Measurements from ENCODE around the gene QSOX1.

Gene QSOX1

GRCh38 chr1:180236698-180237509 is 82.2 kb downstream of the QSOX1 start:
- no peak for DNase-seq

DNA sequence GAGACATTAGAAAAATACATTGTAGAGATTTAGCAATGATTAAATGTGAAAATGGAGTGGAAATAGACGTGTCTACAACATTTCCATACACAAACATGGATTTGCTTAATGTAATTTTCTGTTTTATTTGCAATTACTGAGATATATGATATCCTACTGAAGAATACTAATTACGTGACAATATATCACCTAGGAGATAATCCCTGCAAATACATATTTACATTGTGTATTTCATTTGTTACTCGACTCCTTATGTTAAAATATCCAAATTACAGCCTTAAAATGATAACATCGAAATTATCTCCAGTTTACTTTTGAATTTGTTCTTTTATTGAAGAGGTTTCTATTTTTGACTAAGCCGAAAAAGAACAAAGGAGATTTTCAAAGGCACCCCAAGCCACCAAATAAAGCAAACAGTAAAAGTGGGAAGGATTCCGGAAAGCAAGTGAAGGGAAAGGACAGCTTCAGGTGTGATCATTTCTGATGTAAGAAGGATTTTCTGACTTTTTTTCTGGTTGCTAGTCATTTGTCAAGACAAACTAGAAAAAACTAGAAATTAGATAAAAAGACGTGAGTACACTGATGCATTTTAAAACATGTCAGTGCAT is 83.3 kb downstream of the QSOX1 start:
- no peak for DNase-seq

- DNase-seq: no peak
Measured at GRCh38 chr1:180238675-180239074, 84.0 kb downstream of the QSOX1 start.

GRCh38 chr1:180239145-180240096 is 84.8 kb downstream of the QSOX1 start:
- no peak for DNase-seq

DNA sequence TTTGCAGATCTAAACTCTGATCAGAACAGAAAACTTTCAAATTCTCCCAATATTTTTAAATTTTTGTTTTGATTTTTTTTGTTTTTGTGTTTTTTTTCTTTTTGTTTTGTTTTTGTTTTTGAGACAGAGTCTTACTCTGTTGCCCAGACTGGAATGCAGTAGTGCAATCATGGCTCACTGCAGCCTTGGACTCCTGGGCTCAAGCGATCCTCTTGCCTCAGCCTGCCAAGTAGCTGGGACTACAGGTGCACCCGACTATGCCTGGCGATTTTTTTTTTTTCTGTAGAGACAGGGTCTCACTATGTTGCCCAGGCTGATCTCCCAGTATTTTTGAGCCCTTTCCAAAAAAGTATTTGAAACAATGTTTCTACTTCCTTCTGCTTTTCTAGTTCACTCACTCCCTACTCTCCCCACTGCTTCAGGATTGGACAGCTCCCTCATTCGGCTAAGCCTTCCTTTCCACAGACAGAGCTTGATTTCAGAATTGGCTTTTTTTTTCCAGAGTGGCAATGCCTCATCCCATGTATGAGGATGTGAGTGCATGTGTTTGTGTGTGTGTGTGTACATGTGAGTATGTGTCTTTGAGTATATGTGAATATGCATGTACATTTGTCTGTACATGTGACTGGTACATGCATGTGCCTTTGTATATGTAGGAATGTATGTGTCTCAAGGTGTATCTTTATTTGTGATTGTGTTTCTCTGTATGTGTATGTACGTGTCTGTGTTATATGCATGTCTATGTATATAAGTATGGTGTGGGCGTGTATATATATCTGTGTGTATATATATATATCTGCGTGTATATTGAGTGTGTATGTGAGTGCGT is 87.3 kb downstream of the QSOX1 start:
- no peak for DNase-seq

DNA sequence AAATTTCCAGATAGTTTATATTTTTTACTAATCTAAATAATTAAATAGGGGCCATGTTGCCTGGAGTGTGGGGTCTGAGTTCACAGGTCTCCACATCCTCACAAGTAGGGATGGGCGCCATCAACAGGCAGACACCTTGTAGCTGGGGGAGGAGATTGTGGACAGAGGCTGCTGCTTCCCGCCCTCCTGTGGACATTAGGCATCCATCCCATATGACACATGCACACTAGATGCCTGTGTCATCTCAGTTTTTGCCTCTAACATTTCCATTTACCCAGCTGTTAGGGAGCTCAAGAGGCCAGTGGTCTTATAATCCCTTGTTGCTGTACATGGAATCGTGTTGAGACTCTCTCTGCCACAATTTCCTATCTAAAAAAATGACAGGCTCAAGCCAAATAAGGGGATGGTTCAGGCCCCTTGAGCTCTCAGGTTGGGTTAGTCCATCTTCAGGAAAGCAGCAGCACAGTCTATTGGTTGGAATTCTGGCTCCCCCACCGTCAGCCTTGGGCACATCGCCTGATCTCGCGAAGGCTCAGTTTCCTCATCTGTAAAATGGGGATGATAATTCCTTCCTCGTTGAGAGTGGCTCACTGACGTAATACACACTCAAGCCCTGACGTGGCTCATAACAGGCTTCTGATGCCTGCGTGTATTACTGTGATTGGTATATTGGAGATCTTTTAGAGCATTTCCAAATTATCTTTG is 89.0 kb downstream of the QSOX1 start:
- no peak for DNase-seq

DNA sequence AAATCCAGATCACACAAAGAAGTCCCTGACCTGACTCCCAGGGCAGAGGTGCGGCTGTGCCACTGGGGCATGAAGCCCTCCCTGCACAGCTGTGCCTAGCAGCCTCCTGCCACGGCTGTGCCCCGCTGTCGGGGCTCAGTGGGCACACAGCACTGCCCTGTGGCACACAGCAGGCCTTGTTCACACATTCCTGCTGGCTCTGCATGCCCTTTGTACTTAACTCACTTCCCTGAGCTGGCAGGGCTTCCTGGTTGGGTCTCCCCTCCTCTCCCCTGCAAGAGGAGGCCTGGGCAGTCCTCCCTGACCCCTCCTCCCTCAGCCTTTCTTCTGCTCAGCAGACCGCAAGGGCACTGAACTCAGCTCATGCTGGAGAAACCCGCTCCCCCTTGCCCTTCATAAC is 90.2 kb downstream of the QSOX1 start:
- DNase-seq: no peak

- no peak for DNase-seq
Measured at GRCh38 chr1:180246579-180246978, 91.9 kb downstream of the QSOX1 start.

DNA sequence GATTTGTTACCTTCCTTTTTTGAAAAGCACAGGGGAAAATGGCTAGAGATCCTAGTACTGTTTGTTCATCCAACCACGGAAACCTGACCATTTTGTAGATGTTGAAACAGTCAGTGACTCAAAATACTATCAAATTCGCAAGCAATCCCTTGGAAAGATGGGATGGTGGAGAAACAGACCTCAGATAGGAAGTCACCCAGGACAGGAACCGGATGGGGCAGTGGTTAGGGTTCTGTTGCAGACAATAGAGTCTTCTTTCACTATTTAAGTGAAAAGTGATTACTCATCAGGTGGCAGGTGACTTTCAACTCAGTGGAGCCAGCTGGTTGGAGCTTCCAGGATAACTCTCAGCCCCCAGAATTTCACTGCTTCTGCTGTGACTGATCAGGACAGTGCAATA is 92.4 kb downstream of the QSOX1 start:
- DNase-seq: no peak

- DNase-seq: no peak
Measured at GRCh38 chr1:180247580-180247979, 92.9 kb downstream of the QSOX1 start.

- DNase-seq: no peak
Measured at GRCh38 chr1:180248176-180248575, 93.5 kb downstream of the QSOX1 start.

- DNase-seq: no peak
Measured at GRCh38 chr1:180248731-180249681, 94.3 kb downstream of the QSOX1 start.

GRCh38 chr1:180249725-180250498 is 95.2 kb downstream of the QSOX1 start:
- no peak for DNase-seq

- no peak for DNase-seq
Measured at GRCh38 chr1:180250499-180250770, 95.8 kb downstream of the QSOX1 start.

DNA sequence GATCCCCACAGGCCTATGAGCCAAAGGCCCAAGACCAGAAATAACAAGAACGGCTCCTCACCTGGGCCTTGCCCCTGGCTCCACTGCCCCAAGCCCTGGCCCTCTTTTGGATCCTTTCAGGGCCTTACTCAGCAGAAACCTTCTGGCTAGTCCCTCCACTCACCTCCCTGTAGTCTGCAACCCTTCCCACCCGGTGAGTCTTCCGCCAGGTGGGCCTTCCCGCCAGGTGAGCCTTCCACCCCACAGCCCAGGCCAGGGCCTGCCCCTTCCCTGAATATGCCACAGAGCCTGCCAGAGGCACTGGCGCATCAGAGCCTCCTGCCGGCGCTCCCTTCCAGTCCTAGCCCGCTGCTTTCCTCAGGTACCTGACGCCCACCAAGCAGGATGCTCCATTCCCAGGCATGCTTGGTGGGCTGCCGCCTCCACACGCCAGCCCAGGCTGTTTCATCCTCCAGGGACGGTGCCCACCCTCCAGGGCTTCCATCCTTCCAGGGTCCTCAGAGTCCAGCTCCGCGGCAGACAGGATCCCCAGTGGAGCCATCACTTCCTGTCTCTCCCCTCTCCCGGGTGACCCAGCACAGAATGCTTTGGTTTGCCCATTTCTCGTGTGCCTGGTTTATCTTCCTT is 96.3 kb downstream of the QSOX1 start:
- DNase-seq: no peak

- no peak for DNase-seq
Measured at GRCh38 chr1:180251526-180252305, 97.0 kb downstream of the QSOX1 start.

- DNase-seq: peak; percentile 14
Measured at GRCh38 chr1:180252638-180253536, 98.2 kb downstream of the QSOX1 start.
